Esophagus squamous epithelium (tissue), 4 donors: Measurements from ENCODE around the gene CPNE5.

Experiments used
- CTCF ChIP-seq, 6 experiments: fragments of 450-650 bp in 4 of 6; fragments of 200-600 bp in 2 of 6; sonication (generic) in 2 of 6; IDR thresholded peaks; one replicate each; pipeline ENCODE4 v1.5.1; 2016 to 2019; ENCODE audit warnings: antibody characterized with exemption in 6 of 6, mild to moderate bottlenecking in 4 of 6, moderate library complexity in 4 of 6
- POLR2A ChIP-seq, 4 donors: fragments of 450-650 bp; IDR thresholded peaks; one replicate each; pipeline ENCODE4 v1.6.1; 2017; ENCODE audit warnings: antibody characterized with exemption in 4 of 4, mild to moderate bottlenecking in 4 of 4, moderate library complexity in 3 of 4

- TF ChIP-seq POLR2A (IDR thresholded peaks at IDR 0.05) (no peak), CTCF (IDR thresholded peaks at IDR 0.05) (no peak)
Observed at GRCh38 chr6:36700071-36700812, 139.0 kb downstream of the CPNE5 start.
